Measurements from ENCODE around the gene SLC4A5. TPM values are rescaled to one million over a fixed set of nuclear protein-coding genes. Genes with fewer than 3 reads are reported as not detected.

Gene SLC4A5
- total RNA-seq, 2 experiments from 2014 or later, result 1.6 to 2.8 TPM

DNA sequence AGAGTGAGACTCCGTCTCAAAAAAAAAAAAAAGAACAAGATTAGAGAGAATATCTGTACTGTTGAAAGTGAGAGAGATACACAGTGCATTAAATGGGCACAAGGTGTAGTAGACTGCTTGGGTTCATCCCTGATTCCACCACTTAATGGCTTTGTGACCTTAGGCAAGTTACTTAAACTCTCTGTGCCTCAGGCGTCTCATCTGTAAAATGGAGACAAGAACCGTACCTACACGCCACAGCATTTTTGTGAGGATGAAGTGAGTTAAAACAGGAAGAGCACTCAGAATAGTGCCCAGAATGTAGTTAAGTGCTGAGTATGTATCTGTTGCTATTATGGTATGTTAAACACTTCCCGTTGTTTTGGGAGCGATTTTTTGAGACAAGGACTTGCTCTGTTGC lies 80.5 kb downstream of the SLC4A5 start:
- ATAC-seq (no peak), DNase-seq (no peak)
- Mint-ChIP-seq H3K27ac (no peak overlapping the region), H3K4me3 (no peak overlapping the region), H3K36me3 (ENCODE audit: low read depth) (peaks cover 4% of the 10 kb centered on the region), H3K27me3 (ENCODE audit: low read depth) (no peaks in the 10 kb centered on the region), H3K4me1 (ENCODE audit: low read depth) (peaks cover 14% of the 10 kb centered on the region), H3K9me3 (ENCODE audit: insufficient read depth) (no peaks in the 10 kb centered on the region)
- ChIA-PET POLR2A (no interaction called here), CTCF (interaction anchor here (1.1 kb wide), 1 partner anchor 72 kb away, joined by 4 read pairs; no protein-coding TSS in a partner anchor)

DNA sequence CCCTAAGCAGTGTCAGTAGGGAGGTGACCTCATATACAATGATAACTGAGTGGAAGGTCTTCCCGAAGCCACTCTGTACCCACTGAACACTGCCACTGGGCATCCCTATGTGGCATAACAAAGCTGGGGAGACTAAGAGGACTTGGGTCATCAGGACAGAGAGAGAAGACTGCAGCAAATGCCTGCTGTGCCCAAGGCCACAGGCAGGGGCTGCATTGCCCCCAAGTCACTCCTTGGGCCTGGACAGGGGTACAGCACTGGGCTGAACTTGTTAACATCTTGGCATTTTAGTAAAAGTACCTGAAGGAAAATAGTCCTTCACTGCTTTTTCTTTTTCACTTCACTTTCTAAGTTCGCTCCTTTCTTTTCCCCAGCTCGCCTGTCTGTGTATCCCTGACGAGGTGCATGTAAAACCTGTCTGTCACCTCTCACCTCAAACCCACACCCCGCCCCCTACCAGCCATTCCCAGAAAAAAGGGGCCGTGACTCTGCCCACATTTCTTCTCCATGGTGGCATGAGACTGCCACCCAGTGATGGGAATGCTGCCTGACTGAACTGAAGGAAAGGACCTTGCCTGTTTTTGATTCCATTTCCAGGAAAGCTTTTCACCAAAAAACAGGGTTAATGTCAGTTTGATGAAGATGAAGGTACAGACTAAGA lies 81.9 kb downstream of the SLC4A5 start:
- Mint-ChIP-seq H3K27ac (no peak overlapping the region), H3K4me1 (ENCODE audit: low read depth) (peaks cover 5% of the 10 kb centered on the region), H3K9me3 (ENCODE audit: insufficient read depth) (no peaks in the 10 kb centered on the region), H3K36me3 (ENCODE audit: low read depth) (no peaks in the 10 kb centered on the region), H3K27me3 (ENCODE audit: low read depth) (no peaks in the 10 kb centered on the region), H3K4me3 (no peak overlapping the region)
- ChIA-PET POLR2A (no interaction called here), CTCF (interaction anchor here (0.8 to 4.0 kb wide), 4 partner anchors 10 to 434 kb away, joined by 3 to 17 read pairs (median 9); no protein-coding TSS in a partner anchor)
- ATAC-seq, result no peak
- DNase-seq, result no peak

DNA sequence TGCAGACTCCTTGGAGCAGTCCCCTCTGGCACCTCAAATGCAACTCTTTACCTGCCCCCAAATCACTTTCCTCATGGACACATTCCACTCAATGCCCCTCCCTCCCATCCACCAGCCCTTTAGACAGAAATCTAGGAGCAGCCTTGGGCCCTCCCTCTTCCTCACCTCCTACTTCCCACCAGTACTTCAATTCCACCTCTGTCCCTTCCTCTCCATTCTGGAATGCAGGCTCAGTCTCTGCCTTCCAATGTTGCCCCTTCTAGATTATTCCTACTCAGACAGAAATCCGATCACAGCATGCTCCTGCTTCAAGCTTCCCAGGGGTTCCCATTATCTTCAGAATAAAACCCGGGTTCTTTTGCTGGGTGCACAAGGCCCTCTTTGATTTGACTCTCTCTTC lies 82.7 kb downstream of the SLC4A5 start:
- no peaks in the 10 kb centered on the region for H3K27me3 Mint-ChIP-seq (ENCODE audit: low read depth)
- DNase-seq (no peak), ATAC-seq (no peak)
- no peaks in the 10 kb centered on the region for H3K4me1 Mint-ChIP-seq (ENCODE audit: low read depth)
- ChIA-PET CTCF (interaction anchor here (2.4 to 4.0 kb wide), 3 partner anchors 11 to 74 kb away, joined by 6 to 17 read pairs (median 12); no protein-coding TSS in a partner anchor), POLR2A (no interaction called here)
- no peaks in the 10 kb centered on the region for H3K36me3 Mint-ChIP-seq (ENCODE audit: low read depth)
- H3K9me3 Mint-ChIP-seq (ENCODE audit: insufficient read depth), result no peaks in the 10 kb centered on the region
- no peak overlapping the region for H3K4me3 Mint-ChIP-seq
- no peak overlapping the region for H3K27ac Mint-ChIP-seq

DNA sequence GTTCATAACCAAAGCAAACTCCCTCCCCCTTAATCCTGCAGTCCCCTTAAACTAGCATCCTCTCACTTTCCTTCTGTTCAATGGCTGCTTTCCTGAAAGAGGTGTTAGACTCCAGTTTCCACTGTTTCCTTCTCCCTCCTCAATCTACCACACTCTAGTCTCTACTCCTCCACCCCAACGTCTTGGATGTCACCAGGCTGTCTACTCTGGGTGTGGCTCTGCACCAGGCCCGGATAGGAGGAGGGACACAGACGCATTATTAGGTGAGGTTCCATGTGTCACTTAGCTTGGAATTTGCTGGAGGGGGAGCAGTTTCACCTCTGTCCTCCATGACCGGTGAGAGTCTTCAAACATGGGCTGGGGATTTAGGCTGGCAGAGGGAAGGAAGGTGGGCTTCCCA lies 83.5 kb downstream of the SLC4A5 start:
- Mint-ChIP-seq H3K4me3 (no peak overlapping the region), H3K9me3 (ENCODE audit: insufficient read depth) (no peaks in the 10 kb centered on the region), H3K36me3 (ENCODE audit: low read depth) (no peaks in the 10 kb centered on the region), H3K4me1 (ENCODE audit: low read depth) (no peaks in the 10 kb centered on the region), H3K27ac (no peak overlapping the region), H3K27me3 (ENCODE audit: low read depth) (no peaks in the 10 kb centered on the region)
- no peak for DNase-seq
- ATAC-seq, result no peak
- ChIA-PET CTCF (interaction anchor here (3.4 to 4.0 kb wide), 2 partner anchors 10 to 75 kb away, joined by 12 to 17 read pairs; no protein-coding TSS in a partner anchor), POLR2A (no interaction called here)

DNA sequence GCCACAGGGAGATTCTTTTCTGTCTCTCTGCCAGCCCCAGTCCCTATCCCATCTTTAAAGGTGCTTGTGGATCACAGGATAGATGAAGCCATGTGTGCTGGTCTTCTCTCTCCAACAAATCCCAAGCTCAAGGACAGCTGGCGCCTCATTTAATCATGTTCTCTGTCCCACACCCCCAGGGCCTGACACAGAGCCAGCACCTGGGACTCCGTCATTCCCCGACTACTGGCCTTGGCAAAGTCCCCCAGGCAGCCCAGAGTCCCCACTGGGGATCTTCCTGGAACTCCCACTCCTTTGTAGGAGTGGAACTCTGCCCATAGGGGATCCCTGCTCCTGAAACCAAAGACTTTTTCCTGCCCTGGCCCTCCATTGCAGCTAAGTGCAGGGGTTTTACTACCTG lies 84.0 kb downstream of the SLC4A5 start:
- Mint-ChIP-seq H3K27ac (no peak overlapping the region), H3K36me3 (ENCODE audit: low read depth) (no peaks in the 10 kb centered on the region), H3K27me3 (ENCODE audit: low read depth) (no peaks in the 10 kb centered on the region), H3K4me3 (no peak overlapping the region), H3K4me1 (ENCODE audit: low read depth) (no peaks in the 10 kb centered on the region), H3K9me3 (ENCODE audit: insufficient read depth) (no peaks in the 10 kb centered on the region)
- CTCF ChIA-PET, result interaction anchor here (3.4 to 4.0 kb wide), 2 partner anchors 9 to 76 kb away, joined by 12 to 17 read pairs; no protein-coding TSS in a partner anchor
- POLR2A ChIA-PET, result no interaction called here
- DNase-seq (no peak), ATAC-seq (no peak)

DNA sequence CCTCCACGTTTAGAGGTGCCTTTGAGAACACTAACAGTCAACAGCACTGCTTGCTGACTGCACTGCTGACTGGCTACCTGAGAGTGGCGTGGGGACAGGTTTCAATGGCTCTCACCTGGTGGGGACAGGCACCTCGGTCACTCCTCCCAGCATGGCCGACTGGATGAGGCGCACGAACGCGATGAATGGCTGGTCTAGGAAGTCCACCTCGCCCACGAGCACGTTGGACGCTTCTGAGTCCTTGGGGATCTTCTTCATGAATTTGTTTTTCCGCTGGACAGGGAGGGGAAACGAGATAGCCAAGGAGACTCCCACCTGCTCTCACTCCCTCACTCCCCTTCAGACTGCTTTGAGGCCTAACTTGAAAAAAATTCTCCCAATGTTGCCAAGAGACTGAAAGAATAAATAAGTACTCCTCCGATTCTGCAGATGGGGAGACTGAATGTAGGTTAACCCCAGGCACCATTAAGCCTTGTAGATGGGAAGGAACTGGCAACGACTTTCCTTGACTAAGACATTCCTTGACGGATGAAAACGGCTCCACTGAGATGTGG lies 87.5 kb downstream of the SLC4A5 start:
- ATAC-seq, result no peak

DNA sequence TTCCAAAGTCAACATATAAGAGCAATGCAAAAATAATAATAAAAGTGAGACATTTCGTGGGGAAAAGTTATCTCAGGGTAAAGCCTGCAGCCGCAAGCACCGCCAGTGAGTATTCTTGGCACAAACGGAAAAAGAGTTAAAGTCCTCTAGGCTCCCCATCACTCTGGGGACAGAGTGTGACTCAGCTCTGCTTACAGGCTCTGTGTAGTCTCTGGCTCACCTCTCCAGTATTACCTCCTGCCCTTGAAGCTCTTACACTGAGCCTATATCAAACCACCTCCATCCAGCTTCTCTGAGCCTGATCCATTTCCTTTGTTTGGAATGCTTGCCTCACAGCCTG lies 89.3 kb downstream of the SLC4A5 start:
- no peaks in the 10 kb centered on the region for H3K9me3 Mint-ChIP-seq (ENCODE audit: insufficient read depth)
- H3K27me3 Mint-ChIP-seq (ENCODE audit: low read depth), result no peaks in the 10 kb centered on the region
- ATAC-seq, result no peak
- DNase-seq, result no peak
- H3K36me3 Mint-ChIP-seq (ENCODE audit: low read depth), result no peaks in the 10 kb centered on the region
- H3K4me1 Mint-ChIP-seq (ENCODE audit: low read depth), result peaks cover 2% of the 10 kb centered on the region
- no peak overlapping the region for H3K4me3 Mint-ChIP-seq
- ChIA-PET POLR2A (no interaction called here), CTCF (interaction anchor here (1.2 to 2.1 kb wide), 2 partner anchors 82 to 137 kb away, joined by 3 to 21 read pairs; no protein-coding TSS in a partner anchor)
- H3K27ac Mint-ChIP-seq, result no peak overlapping the region

More for the DNA sequence above, 87.5 kb downstream of the SLC4A5 start:
- H3K36me3 Mint-ChIP-seq (ENCODE audit: low read depth), result no peaks in the 10 kb centered on the region
- no peak overlapping the region for H3K27ac Mint-ChIP-seq
- no peak for DNase-seq
- CTCF ChIA-PET, result interaction anchor here (1.1 kb wide), 1 partner anchor 78 kb away, joined by 3 read pairs; no protein-coding TSS in a partner anchor
- H3K9me3 Mint-ChIP-seq (ENCODE audit: insufficient read depth), result no peaks in the 10 kb centered on the region
- no peaks in the 10 kb centered on the region for H3K4me1 Mint-ChIP-seq (ENCODE audit: low read depth)
- POLR2A ChIA-PET, result no interaction called here
- H3K4me3 Mint-ChIP-seq, result no peak overlapping the region
- no peaks in the 10 kb centered on the region for H3K27me3 Mint-ChIP-seq (ENCODE audit: low read depth)

DNA sequence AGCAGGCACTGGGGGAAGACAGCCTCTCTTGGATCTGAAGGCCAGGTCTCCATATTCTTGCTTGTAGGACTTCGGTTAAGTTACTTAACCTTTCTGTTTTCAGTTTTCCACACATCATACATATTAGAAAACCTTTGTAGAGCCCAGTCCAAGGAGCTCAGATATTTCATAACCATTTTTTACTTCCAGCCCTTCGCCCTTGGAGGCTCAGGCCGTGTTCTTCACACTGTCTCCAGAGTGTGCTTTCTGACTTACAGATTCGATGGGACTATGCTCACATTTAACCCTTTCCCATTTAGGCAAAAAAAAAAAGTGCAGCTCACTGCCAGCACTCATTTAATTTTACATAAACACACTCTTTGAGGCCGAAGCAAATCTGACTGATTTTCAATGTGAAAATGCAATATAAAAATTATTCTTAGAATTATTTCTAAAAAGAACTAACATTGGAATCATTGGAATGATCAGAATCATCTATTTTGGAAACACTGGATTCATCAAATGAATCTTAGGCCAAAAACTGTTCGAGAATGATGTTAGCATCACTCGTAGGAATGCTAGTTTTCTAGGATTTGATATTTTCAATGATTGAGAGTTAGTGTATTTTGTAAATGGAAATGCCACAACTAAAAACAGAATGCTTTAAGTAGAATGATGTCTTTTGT lies 89.8 kb downstream of the SLC4A5 start:
- ChIA-PET CTCF (interaction anchor here (1.2 to 2.1 kb wide), 3 partner anchors 14 to 138 kb away, joined by 3 to 21 read pairs (median 3); no protein-coding TSS in a partner anchor), POLR2A (interaction anchor here (0.7 kb wide), 1 partner anchor 201 kb away, joined by 3 read pairs; no protein-coding TSS in a partner anchor)
- peaks cover 2% of the 10 kb centered on the region for H3K4me1 Mint-ChIP-seq (ENCODE audit: low read depth)
- DNase-seq (no peak), ATAC-seq (no peak)
- H3K4me3 Mint-ChIP-seq, result no peak overlapping the region
- H3K27ac Mint-ChIP-seq, result no peak overlapping the region
- no peaks in the 10 kb centered on the region for H3K27me3 Mint-ChIP-seq (ENCODE audit: low read depth)
- no peaks in the 10 kb centered on the region for H3K9me3 Mint-ChIP-seq (ENCODE audit: insufficient read depth)
- no peaks in the 10 kb centered on the region for H3K36me3 Mint-ChIP-seq (ENCODE audit: low read depth)

DNA sequence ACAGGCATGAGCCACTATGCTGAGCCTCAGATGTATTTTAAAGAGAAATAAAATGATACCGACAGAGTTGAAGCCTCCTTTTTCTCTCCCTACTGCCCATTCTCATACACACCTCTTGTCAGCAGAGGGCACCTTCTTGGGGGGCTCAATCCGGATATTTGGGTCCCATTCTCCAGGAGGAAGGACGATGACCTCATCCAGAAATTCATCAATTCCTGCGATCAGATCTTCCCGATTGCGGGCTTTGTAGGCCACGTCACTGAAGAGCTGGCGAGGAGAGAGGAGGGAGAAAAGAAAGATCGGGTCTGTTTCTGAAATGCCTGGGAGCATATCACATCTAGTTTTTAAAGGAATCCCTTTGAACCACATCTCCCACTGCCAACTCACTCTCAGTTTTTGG lies 90.4 kb downstream of the SLC4A5 start:
- no peak overlapping the region for H3K27ac Mint-ChIP-seq
- no peak overlapping the region for H3K4me3 Mint-ChIP-seq
- no peaks in the 10 kb centered on the region for H3K9me3 Mint-ChIP-seq (ENCODE audit: insufficient read depth)
- H3K27me3 Mint-ChIP-seq (ENCODE audit: low read depth), result no peaks in the 10 kb centered on the region
- no peaks in the 10 kb centered on the region for H3K36me3 Mint-ChIP-seq (ENCODE audit: low read depth)
- peaks cover 2% of the 10 kb centered on the region for H3K4me1 Mint-ChIP-seq (ENCODE audit: low read depth)
- ATAC-seq (no peak), DNase-seq (no peak)
- CTCF ChIA-PET, result interaction anchor here (1.2 to 2.1 kb wide), 2 partner anchors 15 to 83 kb away, joined by 3 to 21 read pairs; no protein-coding TSS in a partner anchor
- POLR2A ChIA-PET, result interaction anchor here (0.7 kb wide), 1 partner anchor 202 kb away, joined by 3 read pairs; no protein-coding TSS in a partner anchor

DNA sequence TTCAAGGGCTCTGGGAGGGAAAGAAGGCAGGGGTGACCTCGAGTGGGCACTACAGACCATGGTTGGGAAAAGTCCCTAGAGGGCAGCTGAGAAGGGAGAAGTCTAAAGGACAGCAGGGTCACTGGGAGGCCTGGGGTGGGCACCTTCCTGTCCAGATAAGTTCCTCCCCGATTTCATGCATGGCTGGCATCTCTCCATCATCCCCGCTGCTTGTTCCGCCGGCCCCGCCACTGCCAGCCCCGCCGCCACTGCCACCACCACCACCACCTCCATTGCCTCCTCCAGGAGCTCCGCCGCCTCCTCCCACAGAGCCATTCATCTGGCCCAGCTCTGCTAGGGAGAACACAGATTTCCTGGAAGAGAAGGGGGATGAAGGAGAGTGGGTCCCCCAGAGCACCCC lies 91.2 kb downstream of the SLC4A5 start:
- H3K27ac Mint-ChIP-seq, result no peak overlapping the region
- no peaks in the 10 kb centered on the region for H3K9me3 Mint-ChIP-seq (ENCODE audit: insufficient read depth)
- no peaks in the 10 kb centered on the region for H3K27me3 Mint-ChIP-seq (ENCODE audit: low read depth)
- peaks cover 2% of the 10 kb centered on the region for H3K4me1 Mint-ChIP-seq (ENCODE audit: low read depth)
- DNase-seq (no peak), ATAC-seq (no peak)
- ChIA-PET POLR2A (no interaction called here), CTCF (interaction anchor here (0.8 to 4.9 kb wide), 3 partner anchors 16 to 83 kb away, joined by 3 to 121 read pairs (median 3); no protein-coding TSS in a partner anchor)
- no peak overlapping the region for H3K4me3 Mint-ChIP-seq
- H3K36me3 Mint-ChIP-seq (ENCODE audit: low read depth), result no peaks in the 10 kb centered on the region

DNA sequence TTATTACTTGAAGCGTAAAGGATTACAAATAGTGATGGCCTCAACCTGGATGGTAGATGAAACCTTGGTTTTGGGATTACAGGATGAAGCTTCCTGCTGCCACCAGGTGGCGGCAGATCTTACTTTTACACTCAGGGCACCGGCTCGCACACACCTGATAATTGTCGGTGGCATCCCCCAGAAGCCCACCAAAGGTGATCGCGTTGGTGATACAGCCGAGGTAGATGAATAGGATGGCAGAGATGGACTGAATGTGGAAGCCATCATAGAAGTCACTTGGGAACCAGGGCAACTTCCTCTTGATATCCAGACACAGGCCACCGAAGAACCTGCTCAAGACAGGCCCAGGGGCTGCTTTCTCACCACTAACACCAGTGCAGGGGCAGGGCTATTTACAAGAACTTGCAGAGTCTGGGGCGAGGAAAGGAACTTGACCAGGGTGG lies 93.0 kb downstream of the SLC4A5 start:
- H3K9me3 Mint-ChIP-seq (ENCODE audit: insufficient read depth), result no peaks in the 10 kb centered on the region
- H3K27ac Mint-ChIP-seq, result no peak overlapping the region
- ChIA-PET POLR2A (interaction anchor here (1.1 kb wide), 1 partner anchor 85 kb away, joined by 4 read pairs; no protein-coding TSS in a partner anchor), CTCF (interaction anchor here (0.6 to 4.9 kb wide), 58 partner anchors 9 to 426 kb away, joined by 3 to 121 read pairs (median 5); partner anchors contain the start of genes MOB1A, MTHFD2, STAMBP and WBP1)
- ATAC-seq (peak; percentile 77), DNase-seq (peak; percentile 68)
- no peak overlapping the region for H3K4me3 Mint-ChIP-seq
- peaks cover 2% of the 10 kb centered on the region for H3K4me1 Mint-ChIP-seq (ENCODE audit: low read depth)
- no peaks in the 10 kb centered on the region for H3K27me3 Mint-ChIP-seq (ENCODE audit: low read depth)
- no peaks in the 10 kb centered on the region for H3K36me3 Mint-ChIP-seq (ENCODE audit: low read depth)

Measured in activated CD8-positive, alpha-beta T cell treated with anti-CD3 and anti-CD28 coated beads, Interleukin-2, amount 10 ng/mL, durations not matched to agents 7 days and 5 days (primary cell).